ENCODE data around the gene TANGO2.
A peak's percentile ranks its signal among the peaks of the same experiment; 100 is the strongest.

TANGO2 gene, protein sequence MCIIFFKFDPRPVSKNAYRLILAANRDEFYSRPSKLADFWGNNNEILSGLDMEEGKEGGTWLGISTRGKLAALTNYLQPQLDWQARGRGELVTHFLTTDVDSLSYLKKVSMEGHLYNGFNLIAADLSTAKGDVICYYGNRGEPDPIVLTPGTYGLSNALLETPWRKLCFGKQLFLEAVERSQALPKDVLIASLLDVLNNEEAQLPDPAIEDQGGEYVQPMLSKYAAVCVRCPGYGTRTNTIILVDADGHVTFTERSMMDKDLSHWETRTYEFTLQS

DNA sequence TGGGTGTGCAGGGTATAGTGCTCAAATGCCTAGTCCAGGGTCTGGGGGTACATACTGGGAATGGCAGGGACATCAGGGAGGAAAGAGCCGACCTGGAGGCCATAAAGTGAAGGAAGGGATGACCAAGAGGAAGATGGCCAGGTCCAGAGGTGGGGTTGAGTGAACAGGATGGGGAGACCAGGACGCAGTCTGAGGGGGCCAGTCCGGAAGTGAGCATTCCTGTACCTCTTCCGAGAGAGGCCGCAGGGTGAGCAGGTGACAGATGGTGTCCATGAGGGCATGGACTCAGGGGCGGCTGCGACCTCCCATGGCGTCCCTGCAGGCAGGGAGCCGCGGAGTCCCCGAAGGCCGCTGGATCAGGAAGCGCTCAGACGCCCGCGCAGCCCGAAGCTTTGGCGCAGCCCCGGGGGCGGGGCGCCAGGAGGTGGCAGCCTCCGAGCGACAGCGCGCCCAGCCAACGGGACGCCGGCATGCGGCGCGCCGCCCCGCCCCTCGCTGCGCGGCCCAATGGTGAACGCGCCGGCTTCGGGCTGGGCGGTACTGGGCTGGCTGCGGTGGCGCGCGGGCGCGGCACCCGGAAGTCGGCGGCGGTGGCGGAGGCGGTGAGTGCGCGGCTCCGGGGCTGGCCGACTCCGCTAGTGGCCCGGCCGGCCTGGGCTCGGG is at the start of gene TANGO2:
TSS of gene TANGO2 (plus strand) at position 578 of the 663 bp plus-strand sequence. CDS start 15,689 bp downstream, outside the sequence.
- DNase-seq: peak; percentile 93

DNA sequence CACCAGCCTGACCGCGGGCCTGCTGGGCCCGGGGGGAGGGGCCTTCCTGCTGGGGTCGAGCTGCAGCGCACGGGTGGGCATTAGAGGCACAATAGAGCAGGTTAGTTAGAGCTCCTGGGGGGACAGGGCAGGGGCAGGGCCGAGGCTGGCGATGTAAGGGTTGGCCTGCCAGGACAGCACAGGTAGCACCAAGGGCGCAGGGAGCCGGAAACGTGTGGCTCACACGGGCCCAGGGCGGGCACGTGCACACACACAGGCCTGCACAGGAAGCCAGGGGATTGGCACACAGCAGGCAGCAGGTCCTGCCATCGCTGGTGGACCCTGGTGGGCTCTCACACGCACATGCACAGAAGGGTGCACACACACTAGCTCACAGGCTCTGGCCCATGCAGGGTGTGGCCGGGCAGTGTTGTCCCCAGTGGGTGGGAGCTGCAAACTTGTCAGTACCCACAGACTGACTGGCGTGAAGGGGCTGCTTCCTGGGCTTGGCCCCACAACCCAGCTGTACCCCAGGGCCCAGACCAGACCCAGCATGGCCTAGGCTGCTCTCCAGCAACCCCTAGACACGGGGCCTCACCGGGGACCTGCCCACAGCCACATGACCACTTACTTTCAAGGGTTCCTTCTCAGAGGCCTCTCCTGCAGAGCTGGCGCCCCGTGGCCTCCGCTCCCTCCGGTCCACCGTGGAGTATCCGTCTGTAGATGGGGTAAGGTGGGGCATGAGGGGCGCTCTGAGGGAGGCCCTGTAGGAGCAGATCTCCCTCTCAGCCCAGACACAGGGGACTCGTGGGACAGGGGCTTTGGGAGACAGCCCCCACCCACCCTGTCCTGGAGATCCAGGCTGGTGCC is 49.4 kb upstream of the TANGO2 start:
- no peak for DNase-seq

GRCh38 chr22:19972251-19972650 is 48.7 kb upstream of the TANGO2 start:
- DNase-seq: no peak

- DNase-seq: no peak
These were observed 48.0 kb upstream of the TANGO2 start for GRCh38 chr22:19972652-19973550.

- no peak for DNase-seq
These were observed 47.2 kb upstream of the TANGO2 start for GRCh38 chr22:19973551-19974267.

GRCh38 chr22:19974268-19974861 is 46.5 kb upstream of the TANGO2 start:
- DNase-seq: peak; percentile 44

DNA sequence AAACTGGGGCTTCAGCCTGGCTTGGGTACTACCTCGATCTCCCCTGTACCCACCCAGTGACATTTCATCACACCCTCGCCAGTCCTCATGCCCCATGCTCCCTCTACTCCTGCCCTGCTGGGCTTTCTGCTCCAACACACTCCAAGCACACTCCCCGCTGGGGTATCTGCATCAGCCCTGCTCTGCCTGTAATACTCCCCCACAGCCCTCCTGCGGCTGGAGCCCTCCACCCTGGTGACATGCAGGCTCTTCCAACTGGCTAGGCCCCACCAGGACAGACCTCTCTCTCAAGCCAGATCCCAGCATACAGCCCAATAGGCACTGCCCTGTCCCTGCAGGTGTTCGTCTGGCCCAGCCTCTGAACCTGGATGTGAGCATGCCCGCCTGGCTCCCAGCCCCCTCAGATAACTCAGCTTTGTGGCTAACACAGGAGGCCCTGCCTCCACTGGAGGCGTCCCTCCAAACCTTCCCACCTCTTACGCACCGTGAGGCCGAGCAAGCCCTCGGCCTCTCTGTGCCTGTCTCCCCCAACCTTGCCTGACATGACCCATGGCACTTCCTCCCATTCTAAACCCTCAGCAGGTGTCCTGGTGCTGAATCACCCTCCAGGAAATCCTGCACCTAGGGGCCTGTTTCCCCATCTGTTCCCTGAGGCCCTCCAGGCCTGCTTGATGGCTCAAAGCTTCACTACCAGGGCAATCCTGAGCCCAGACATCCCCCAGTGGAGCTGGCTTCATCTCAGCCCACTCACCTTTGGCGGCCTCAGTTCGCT is 45.8 kb upstream of the TANGO2 start:
- no peak for DNase-seq

DNA sequence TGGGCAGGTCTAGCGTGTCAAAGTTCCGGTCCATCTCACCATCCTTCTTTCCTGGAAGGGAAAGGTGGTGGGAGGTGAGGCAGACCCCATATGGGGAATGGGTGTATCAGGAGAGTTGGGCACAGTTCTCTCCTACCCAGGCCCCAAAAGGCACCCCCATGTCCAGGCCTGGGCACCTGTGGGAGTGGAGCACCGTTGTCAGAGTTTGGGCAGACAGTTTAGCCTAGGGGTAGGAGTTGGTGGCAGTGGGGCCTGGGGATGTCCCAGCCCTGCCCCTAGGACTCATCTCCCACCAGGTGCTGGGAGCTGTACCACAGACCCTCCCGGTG is 45.2 kb upstream of the TANGO2 start:
- DNase-seq: no peak

GRCh38 chr22:19976671-19977070 is 44.2 kb upstream of the TANGO2 start:
- DNase-seq: no peak

DNA sequence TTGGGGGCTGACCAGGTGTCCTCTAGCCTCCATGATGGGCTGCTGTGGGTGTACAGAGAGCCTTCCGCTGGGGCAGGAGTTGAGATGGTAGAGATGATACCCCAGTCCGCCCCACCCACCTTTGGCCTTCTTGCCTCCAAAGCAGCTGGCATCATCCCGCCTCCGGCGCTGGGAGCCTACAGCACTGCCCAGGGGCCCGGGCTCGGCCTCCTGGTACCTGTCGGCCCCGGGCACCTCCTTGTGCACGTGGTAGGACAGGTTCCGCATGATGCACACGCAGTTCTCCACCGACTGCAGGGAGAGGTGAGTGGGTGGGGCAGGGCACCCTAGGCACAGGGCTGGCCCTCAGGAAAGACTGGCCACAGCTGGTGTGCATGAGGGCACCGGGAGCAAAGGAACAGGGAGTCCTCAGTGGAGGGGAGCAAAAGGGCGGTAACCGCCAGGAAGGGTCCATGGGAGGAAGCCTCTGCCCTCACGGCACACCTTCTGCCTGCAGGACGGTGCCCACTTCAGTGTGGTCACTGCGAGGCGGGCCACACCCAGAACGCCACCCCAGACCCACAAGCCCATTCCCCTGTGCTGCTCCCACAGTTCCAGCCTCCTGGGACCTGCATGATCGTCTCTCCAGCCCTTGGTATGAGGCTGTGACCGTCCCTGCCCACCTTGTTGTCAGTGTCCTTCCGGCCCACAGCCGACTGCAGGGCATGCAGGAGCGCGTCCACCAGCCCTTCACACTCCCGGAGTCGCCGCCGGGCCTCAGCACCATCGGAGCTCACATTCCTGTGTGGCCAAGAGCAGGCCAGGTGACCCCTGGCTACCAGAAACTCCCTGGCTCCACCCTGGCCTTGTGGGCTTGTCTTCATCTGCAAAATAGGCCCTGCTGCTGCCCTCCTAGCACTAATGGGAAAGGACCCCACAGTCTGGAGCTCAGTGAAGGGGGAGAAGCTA is 43.3 kb upstream of the TANGO2 start:
- DNase-seq: no peak

GRCh38 chr22:19978748-19979147 is 42.2 kb upstream of the TANGO2 start:
- DNase-seq: no peak

DNA sequence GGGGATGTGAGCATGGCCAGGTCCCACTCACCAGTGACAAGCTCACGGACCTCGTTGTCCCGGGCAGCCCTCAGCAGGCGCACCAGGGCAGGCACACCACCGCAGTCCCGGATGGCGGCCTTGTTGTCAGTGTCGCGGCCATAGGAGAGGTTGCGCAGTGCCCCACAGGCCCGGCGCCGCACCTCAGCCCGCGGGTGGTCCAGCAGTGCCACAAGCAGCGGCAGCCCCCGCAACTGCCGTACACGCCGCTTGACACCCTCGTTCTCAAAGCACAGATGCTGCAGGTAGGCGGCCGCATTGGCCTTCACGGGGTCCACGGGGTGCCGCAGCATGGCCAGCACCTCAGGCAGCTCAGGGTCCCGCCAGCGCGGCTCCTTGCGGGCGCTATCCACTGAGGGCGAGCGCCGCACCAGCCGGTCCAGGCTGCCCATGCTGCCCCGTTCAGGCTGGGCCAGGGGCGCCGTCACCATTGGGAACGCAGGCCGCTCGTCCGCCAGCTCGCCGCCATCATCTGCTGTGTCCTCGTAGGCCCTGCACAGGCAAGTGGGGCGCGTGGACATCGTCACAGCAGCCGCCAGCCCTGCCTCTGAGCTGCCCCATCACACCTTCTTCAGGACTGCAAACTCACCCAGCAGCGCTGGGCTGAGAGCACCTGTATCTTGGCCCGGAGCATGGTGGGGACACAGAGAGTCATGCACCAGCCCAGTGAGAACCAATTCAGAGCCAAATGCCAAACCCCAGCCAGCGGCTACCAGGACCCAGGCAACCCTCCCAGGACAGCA is 41.0 kb upstream of the TANGO2 start:
- DNase-seq: no peak

DNA sequence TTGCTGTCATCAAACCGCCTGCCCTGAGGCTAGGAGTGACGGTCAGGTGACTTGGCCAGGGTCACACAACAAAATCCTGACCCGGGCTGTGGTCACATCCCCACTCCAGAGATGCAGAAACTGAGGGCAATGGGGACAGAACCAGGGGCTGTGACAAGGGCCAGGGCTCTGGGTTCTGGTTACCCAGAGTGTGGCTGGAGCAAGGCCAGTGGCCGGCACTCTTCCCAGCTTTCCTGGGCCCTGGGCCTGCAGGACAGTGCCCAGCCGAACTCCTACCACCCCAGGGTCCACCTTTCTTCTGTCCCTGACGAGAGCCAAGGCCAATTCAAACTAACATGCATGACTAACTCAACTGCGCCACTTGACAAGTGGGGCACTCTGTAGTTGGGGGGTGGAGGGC is 40.1 kb upstream of the TANGO2 start:
- no peak for DNase-seq

DNA sequence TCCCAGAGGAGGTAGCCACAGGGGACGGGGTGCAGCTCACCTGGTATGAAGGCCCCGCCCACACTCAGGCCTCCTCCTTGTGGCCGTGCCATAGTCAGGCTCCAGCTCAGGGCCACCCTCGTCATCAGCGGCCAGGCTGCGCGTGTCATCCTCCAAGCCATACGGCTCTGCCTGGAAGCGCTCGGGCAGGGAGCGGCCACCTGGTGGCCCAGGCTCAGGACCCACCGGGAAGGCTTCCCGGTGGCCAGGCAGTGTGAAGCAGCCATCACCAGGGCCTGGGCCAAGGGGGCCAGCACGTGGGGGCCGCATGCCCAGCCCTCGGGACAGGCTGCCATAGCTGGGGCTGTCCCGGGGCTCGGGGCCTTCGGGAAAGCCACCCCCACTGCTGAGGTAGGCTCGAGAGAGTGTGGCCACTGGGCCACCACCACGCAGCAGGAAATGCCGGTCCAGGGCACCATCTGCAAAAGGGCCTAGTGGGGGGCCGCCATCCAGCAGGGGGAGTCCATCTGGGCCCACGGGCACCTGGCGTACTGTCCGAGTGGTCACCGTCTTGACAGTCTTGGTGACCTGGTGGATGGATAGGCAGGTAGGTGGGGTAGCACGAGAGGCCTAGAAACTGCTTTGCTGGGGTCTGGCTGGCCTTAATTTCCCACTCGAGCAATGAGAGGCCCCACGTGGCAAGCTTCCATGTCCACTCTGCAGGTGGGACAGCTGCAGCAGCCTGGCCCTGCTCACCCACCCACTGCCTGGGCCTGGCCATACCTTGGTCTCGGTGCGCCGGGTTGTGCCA is 39.5 kb upstream of the TANGO2 start:
- no peak for DNase-seq

DNA sequence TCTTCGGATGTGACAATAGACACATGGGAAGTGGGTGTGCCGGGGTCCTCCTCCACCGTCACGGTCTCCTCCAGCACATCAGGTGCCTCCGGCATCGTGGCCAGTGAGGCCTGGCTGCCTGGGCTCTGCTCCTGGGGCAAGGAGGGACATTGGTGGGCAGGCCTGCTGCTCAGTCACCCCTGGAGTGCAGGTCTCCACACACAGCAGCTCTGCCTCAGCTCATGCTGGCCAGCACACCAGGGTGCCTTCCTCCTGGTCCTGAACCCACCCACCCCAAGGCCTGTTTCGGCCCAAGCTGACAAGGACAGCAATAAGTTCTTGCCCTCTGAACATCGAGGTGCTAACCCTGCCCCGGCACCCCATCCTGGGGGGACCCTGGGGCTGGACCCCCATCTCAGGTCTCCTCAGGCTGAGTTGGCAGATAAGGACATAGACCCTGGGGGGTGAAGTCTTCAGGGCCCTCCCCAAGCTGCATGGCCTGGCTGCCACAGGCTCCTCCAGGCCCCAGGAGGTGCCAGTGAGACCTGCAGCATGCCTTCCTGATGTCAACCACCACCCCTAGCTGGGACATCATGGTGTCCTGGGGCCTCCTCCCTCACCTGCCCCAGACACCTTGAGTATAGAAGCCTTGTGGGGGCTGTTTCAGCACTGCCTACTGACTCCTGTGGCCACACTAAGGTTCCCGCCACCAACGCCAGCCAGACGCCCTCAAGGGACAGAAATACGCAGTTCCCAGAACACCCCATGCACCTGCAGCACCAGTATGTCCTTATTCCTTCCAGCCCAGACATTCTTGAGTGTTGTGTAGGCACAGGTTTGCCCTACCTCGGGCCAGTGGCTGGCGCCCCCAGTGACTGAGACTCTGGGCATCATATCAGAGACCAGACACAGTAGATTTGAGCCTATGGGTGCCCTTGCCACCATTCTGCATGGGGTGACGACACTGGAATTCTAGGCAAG is 38.7 kb upstream of the TANGO2 start:
- no peak for DNase-seq

DNA sequence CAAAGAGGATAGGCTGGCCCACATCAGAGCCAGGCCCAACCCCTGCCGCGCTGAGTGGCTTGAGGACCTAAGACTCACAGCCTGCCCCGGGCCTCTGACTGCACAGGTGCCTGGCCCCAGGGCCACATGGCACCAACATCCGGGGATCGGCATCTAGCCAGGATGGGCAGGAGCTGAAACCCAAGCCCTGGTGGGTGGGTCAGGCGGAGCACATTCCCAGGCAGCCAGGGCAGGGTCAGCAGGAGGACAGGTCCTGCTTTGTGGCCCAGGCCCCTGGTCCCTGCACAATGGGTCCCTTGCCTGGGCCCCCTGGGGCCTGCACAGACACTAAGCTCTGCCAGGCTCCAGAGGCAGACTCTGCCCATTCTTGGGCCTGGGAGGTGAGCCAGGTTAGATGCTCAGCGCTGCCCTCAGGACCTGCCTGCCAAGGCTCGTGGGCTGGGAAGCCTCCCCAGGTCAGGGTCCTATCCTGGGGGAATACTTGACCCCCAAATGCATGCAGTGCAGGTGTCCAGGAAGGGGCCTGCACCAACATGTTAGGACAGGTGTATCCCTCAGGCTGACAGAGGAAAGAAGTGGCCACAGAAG is 37.8 kb upstream of the TANGO2 start:
- no peak for DNase-seq
